Colon (tissue), 2 donors: ENCODE results near the gene BATF3.

Experiments used
- FAIRE-seq: peaks from 2 replicates; lab custom pipeline; 2012; peaks lifted over from hg19 to GRCh38; lab: Jason Lieb, UNC
- donor health status: control.
- donor health status: control.

The BATF3 gene

DNA sequence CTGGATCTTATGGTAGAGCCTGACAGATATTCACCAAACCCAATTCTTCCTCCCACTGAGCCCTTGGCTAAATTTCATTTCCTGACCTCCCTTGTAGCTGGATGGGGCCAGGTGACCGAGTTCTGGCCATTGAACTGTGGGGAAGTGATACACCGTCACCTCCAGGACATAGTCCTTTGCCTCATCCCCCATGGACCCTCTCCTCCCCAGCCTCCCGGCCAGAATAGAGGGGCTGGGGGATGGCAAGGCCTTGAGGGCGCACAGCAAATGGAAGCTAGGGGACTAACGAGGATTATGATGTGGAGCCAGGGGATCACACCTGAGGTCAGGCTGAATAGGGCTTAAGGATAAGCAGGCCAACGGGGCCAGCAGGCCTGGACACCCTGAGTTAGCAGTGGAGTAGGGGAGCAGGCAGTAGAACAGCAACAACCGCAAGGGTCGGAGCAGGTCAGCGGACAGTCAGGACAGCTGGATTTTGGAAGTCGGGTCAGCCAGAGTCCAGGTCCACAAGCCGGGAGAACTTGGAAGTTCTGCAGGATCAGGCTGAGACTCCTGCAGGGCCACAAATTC, 15.0 kb downstream of the BATF3 start:
- FAIRE-seq = no peak

GRCh38 chr1:212684076-212684475, 15.6 kb downstream of the BATF3 start:
- no peak for FAIRE-seq

DNA sequence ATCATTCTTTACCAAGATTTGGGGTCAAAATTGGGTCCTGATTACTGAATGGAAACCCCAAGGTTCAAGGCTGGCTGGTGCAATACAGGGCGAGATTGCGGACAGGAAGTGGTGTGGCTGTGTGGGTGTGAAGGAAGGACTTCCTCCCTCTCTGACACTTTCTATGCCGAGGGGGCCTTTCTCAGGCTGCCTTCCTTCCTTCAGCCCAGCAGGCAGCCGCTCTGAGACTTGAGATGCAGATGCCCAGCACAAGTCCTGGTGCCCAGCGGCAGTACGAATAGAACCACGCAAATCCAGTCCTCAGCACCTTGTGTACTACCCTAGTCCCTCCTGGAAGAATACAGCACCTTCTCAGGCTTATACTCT, 16.3 kb downstream of the BATF3 start:
- no peak for FAIRE-seq

- FAIRE-seq = no peak
These were observed 18.8 kb downstream of the BATF3 start for GRCh38 chr1:212680680-212681389.

DNA sequence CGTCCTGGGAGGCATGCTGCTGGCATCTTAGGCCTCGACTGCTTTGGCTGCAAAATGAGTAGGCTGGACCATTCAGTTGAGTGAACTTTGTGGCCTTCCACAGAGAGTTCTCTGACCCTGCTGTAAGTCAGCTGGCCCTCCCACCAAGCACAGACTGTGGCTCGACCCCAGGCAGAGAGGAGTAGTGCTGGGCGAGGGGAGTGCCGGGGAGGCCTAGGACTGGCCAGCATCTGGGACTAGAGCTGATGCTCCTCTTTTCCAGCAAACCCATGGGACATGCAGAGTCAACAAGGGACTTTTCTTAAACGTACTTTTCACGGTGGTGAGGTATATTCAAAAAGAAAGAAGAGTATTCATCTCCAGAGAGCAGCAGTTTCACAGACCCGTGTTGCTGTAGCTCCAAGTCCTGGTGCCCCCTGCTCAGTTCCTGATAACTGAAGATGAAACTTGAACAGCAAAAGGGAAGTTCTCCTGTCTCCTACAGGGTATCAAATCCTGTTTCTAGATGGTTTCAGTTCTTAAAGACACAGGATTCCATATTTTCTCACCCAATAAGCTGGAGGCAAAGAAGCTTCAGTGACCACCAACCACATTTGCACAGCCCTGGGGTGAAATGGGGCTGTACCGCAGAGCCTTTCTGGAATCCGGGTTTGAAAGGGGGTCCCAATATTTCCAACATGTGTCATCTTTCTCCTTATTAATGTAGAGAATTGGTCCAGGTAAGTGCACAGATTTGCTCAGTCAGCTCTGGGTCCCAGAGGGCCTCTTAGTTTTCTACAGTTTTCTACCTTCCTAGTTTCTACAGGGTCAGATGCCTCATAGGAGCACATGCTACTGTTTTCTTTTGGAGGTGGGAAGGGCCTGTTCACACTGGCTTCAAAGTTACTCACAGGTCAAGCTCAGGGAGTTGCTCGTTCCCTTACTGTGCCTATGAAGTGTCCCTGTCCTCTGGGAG, 20.9 kb downstream of the BATF3 start:
- FAIRE-seq = no peak

GRCh38 chr1:212677573-212677972, 22.1 kb downstream of the BATF3 start:
- no peak for FAIRE-seq

DNA sequence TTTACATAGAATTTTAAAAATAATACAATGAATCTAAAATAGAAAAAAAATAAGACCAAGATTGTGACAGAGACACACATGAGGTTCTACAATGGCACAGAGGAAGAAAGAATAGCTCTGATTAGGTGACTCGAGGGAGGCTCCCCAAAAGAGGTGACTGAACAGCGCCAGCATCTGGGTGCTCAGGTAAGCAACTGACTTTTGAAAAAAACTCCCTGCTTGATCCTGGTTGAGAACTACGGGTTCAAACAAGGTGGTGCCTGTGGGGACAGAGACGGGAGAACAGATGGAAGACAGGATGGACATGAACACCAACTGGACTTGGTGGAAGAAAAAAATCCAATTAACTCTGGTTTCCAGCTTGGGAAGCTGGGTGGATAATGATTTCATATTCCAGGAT, 22.5 kb downstream of the BATF3 start:
- FAIRE-seq = no peak

DNA sequence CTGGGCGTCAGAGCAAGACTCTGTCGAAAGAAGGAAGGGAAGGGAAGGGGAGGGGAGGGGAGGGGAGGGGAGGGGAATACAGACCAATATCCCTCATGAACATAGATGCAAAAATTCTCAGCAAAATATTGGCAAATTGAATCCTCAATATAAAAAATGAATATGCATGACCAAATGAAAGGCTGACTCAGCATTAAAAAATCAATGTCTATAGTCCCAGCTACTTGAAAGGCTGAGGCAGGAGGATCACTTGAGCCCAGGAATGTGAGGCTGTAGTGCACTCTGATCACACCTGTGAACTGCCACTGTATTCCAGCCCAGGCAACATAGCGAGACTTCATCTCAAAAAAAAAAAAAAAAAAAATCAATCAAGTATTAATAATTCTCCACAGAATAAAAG, 24.0 kb downstream of the BATF3 start:
- FAIRE-seq = no peak

DNA sequence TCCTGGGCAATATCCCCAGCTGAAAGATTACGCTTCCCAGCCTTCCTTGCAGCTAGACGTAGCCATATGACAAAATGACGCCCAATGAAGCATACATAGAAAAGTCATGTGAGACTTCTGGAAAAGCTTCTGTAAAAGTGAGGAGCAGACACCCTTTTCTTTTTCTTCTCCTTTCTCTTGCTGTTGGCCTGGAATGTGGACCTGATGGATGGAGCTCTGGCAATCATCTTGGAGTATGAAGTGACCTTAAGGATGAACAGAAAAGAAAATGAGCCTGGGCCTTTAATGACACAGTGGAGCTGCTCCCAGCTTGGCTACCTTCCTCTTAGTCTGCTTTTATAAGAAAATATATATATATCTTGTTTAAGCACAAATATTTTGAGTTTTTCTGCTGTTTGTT, 24.8 kb downstream of the BATF3 start:
- no peak for FAIRE-seq

DNA sequence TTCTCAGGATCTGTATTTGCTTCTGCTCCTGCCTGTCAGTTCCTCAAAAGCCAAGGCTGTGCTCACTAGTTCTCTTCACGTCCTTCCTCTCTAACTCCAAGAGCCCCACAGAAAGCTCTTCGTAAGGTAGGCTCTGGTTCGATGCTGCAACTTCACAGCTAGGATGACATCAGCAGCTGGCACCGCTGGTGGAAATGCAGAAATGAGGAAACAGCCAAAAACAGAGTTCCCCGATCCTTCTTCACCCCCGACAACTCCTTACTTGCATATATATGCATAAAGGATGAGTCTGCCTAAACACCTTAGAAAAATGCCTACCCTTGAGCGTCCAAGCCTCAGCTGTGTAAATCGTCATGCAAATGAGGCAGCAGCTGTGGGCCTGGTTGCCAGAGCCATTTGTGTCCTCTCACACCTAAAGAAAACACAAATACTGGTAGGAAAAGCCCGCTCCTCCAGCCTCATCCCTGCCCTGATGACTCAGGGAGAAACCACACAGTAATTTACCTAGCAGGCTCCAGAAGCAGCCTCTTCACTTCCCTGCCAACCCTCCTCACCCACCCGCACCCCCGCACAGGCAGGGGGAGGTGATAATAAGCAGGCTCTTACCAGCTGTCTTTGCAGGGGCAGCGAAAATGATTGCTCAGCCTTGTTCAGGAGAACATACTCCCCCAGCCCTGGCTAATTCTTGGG, 28.2 kb downstream of the BATF3 start:
- no peak for FAIRE-seq

GRCh38 chr1:212670882-212671281, 28.8 kb downstream of the BATF3 start:
- no peak for FAIRE-seq

GRCh38 chr1:212670301-212670700, 29.3 kb downstream of the BATF3 start:
- no peak for FAIRE-seq

DNA sequence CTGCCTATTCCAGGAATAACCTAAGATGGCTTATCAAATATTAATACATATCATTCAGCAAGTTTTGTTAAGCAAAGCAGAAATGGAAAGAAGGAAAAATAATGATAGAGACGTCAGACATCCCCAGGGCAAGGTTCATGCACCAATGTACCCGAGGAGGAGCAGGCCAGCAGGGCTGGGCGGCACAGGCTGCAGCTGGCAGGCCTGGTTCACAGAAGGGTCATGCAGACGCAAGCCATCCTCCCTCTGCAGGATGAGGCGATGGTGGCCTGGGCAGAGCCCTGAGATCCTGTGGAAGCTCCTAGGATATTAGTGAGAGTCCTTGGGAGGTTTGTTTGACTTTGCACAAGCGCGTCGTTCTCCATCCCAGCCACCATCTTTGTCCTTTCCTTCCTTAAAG, 30.0 kb downstream of the BATF3 start:
- no peak for FAIRE-seq

DNA sequence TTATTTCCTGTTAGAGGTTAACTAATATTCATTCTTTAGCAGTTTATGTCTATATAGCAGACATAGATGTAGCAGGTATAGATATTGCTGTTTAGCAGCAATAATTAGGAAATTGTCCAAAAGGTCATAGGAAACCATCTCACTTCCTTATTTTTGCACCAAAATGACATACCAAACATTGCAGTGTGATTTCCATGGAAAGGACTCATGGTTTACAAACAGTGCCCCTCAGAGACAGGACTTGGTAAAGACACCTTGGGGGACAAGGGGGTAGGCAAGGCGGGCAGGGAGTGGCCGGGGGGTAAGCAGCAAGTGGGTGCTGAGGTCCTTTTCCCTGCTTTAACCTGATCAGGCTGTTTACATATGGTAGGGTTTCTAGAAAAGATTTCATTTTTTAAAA, 30.5 kb downstream of the BATF3 start:
- FAIRE-seq = no peak

- FAIRE-seq = no peak
These were observed 31.2 kb downstream of the BATF3 start for GRCh38 chr1:212668477-212668876.

GRCh38 chr1:212667223-212668139, 32.2 kb downstream of the BATF3 start:
- no peak for FAIRE-seq

GRCh38 chr1:212666116-212666775, 33.4 kb downstream of the BATF3 start:
- FAIRE-seq = no peak

DNA sequence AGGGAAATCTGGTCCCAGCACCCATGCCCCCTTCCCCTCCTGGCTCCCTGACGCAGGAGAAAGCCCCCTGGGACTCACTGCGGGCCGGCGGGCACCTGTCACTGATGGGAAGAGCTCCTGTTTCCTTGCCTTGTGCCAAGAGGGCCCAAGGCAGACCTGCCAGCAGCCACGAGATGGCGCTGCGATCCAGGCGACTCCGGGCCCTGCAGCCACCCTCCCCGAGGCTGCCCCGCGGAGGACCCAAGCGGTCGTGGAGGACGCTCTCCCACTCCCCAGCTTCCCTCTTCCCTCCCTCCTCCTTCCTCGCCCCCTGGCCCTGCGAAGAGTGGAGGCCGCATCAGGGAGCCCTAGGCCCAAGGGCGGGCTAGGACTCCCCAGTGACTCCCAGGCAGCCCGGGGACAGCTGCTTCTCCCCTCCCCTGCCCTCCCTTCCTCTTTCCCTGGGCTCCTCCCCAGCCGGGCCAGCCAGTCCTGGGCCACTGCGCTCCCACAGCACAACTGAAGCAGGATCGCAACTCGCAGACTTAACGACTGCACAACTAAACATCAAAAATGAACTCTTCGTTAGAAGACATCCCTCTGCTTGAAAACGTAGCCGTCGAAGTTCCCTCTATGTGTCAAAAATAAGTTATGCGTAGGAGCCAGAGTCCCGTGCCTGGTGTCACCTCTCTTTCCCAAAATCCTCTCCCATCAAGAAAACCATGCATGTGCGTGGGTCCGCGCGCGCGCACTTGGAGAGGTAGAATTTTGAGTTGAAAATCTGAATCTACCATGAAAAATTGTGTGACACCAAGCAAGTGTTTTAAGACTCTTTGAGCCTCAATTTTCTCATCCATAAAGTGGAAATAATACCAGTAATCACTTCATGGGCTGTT, 34.2 kb downstream of the BATF3 start:
- no peak for FAIRE-seq

DNA sequence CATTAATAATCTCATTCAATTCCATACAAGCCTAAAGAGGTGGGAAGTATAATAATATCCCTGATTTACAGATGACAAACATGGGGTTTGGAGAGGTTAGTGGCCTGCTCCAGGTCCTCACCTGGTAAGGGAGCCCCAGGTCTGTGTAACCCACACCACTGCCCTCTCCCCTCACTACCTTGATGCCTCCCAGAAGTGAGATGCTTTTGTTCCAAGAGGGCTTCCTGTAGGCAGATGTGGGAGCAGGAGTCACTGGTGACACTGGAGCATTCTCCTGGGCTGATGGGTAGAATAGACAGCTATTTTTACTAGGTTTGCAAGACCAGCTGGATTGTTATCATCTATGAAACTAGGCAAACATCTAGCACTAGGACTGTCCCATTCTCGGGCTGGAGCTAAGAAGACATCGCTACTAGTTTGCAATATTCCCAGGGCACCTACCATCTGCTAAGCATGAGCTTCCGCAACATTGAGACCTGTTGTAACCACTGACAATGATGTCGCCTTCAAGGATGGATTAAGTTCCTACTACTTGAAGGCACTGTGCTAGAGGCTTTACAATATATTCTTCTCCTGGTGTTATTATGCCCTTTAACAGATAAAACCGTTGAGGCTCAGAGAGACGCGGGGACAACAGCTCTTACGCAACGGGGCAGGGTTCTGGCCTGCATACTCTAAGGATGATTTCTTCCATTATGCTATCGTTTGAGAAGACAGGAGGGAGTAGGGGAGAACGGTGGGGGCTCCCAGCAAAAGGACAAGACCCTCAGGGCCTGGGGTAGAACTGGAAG, 35.0 kb downstream of the BATF3 start:
- no peak for FAIRE-seq
